ENCODE measurements around the gene LYVE1.

LYVE1 gene

GRCh38 chr11:10550503-10551289, 17.8 kb downstream of the LYVE1 start:
- TF ChIP-seq CTCF (IDR thresholded peaks at IDR 0.05; ENCODE audit: insufficient read depth, low read length, poor library complexity, severe bottlenecking), result no peak
- H3K27me3 ChIP-seq (replicated peaks; ENCODE audit: control insufficient read depth, insufficient read depth, low read length), result no peaks in the 10 kb centered on the region; the same call in 1 of the 2 replicates
- H3K4me3 ChIP-seq (replicated peaks; ENCODE audit: low read depth, low read length), result no peak overlapping the region
- H3K36me3 ChIP-seq (ENCODE audit: control insufficient read depth, insufficient read depth, low read length), result no peaks in the 10 kb centered on the region
- no peak for DNase-seq (ENCODE audit: extremely low read depth, insufficient read length)

- Histone ChIP-seq H3K27me3 (replicated peaks; ENCODE audit: control insufficient read depth, insufficient read depth, low read length) (no peaks in the 10 kb centered on the region; the same call in 1 of the 2 replicates), H3K36me3 (ENCODE audit: control insufficient read depth, insufficient read depth, low read length) (no peaks in the 10 kb centered on the region), H3K4me3 (replicated peaks; ENCODE audit: low read depth, low read length) (no peak overlapping the region)
- TF ChIP-seq CTCF (IDR thresholded peaks at IDR 0.05; ENCODE audit: insufficient read depth, low read length, poor library complexity, severe bottlenecking), result no peak
- DNase-seq (ENCODE audit: extremely low read depth, insufficient read length), result no peak
These were observed 23.7 kb downstream of the LYVE1 start for GRCh38 chr11:10544491-10545465.

- Histone ChIP-seq H3K36me3 (ENCODE audit: control insufficient read depth, insufficient read depth, low read length) (no peaks in the 10 kb centered on the region), H3K27me3 (replicated peaks; ENCODE audit: control insufficient read depth, insufficient read depth, low read length) (no peaks in the 10 kb centered on the region), H3K4me3 (replicated peaks; ENCODE audit: low read depth, low read length) (no peak overlapping the region)
- no peak for DNase-seq (ENCODE audit: extremely low read depth, insufficient read length)
- TF ChIP-seq CTCF (IDR thresholded peaks at IDR 0.05; ENCODE audit: insufficient read depth, low read length, poor library complexity, severe bottlenecking), result no peak
These were observed 24.7 kb downstream of the LYVE1 start for GRCh38 chr11:10543782-10544181.

- no peak for TF ChIP-seq CTCF (IDR thresholded peaks at IDR 0.05; ENCODE audit: insufficient read depth, low read length, poor library complexity, severe bottlenecking)
These were observed 25.7 kb downstream of the LYVE1 start for GRCh38 chr11:10542776-10543175.

GRCh38 chr11:10541561-10541930, 26.9 kb downstream of the LYVE1 start:
- Histone ChIP-seq H3K4me3 (replicated peaks; ENCODE audit: low read depth, low read length) (peak overlapping the region; percentile 55), H3K27me3 (replicated peaks; ENCODE audit: control insufficient read depth, insufficient read depth, low read length) (no peaks in the 10 kb centered on the region), H3K36me3 (ENCODE audit: control insufficient read depth, insufficient read depth, low read length) (no peaks in the 10 kb centered on the region)
- no peak for DNase-seq (ENCODE audit: extremely low read depth, insufficient read length)
- no peak for TF ChIP-seq CTCF (IDR thresholded peaks at IDR 0.05; ENCODE audit: insufficient read depth, low read length, poor library complexity, severe bottlenecking)

More at GRCh38 chr11:10542776-10543175, 25.7 kb downstream of the LYVE1 start:
- H3K4me3 ChIP-seq (replicated peaks; ENCODE audit: low read depth, low read length), result no peak overlapping the region
- H3K27me3 ChIP-seq (replicated peaks; ENCODE audit: control insufficient read depth, insufficient read depth, low read length), result no peaks in the 10 kb centered on the region
- H3K36me3 ChIP-seq (ENCODE audit: control insufficient read depth, insufficient read depth, low read length), result no peaks in the 10 kb centered on the region
- no peak for DNase-seq (ENCODE audit: extremely low read depth, insufficient read length)
